H1 (cell line): Measurements from ENCODE around the gene PRCD. TPM values are rescaled to one million over a fixed set of nuclear protein-coding genes. Genes with fewer than 3 reads are reported as not detected.

Source experiments
- CTCF ChIA-PET: fragments of 300-600 bp; sonication (Branson Sonifier 250); formaldehyde crosslinking; loops from one replicate; lab custom pipeline; 2021; ENCODE audit not compliant: partially characterized antibody; lab: Charles Lee
- POLR2A ChIA-PET: fragments of 300-600 bp; sonication (Branson Sonifier 250); formaldehyde crosslinking; loops from one replicate; lab custom pipeline; 2021; ENCODE audit warnings: inconsistent platforms; ENCODE audit not compliant: partially characterized antibody; lab: Charles Lee
- DNase-seq, 2 experiments: peaks; one replicate each; pipeline versions ENCODE4 v3.0.0 to v3.0.0-alpha.2; 2010 to 2022; ENCODE audit warnings: low spot score in 2 of 2, low read depth in 1 of 2, mixed read lengths in 1 of 2
- FAIRE-seq: peaks from 2 replicates; lab custom pipeline; 2011; peaks lifted over from hg19 to GRCh38; lab: Jason Lieb, UNC
- H2AFZ ChIP-seq: 2 replicates; pipeline ENCODE4 v1.8.1; 2012; ENCODE audit warnings: low read length, inconsistent platforms
- H2AK5ac ChIP-seq: 2 replicates; pipeline ENCODE4 v1.6.1; 2013; ENCODE audit warnings: low read depth, low read length
- H2BK120ac ChIP-seq: replicated peaks from 2 replicates; pipeline ENCODE3; 2013; ENCODE audit warnings: low read depth, low read length, inconsistent platforms
- H2BK12ac ChIP-seq: 2 replicates; pipeline ENCODE4 v1.6.1; 2013; ENCODE audit warnings: low read depth, low read length
- H2BK15ac ChIP-seq: 2 replicates; pipeline ENCODE4 v1.6.1; 2013; ENCODE audit warnings: low read length
- H2BK20ac ChIP-seq: 2 replicates; pipeline ENCODE4 v1.6.1; 2013; ENCODE audit warnings: low read length
- H2BK5ac ChIP-seq: 2 replicates; pipeline ENCODE4 v1.6.1; 2013; ENCODE audit warnings: low read depth, low read length
- H3K14ac ChIP-seq: 2 replicates; pipeline ENCODE4 v1.6.1; 2013; ENCODE audit warnings: inconsistent platforms; ENCODE audit not compliant: insufficient read length
- H3K18ac ChIP-seq: 2 replicates; pipeline ENCODE4 v1.6.1; 2013; ENCODE audit warnings: low read length; ENCODE audit errors: extremely low read depth
- H3K23ac ChIP-seq: 2 replicates; pipeline ENCODE4 v1.6.1; 2013; ENCODE audit warnings: inconsistent platforms; ENCODE audit not compliant: insufficient read length
- H3K23me2 ChIP-seq: 2 replicates; pipeline ENCODE4 v1.6.1; 2013; ENCODE audit warnings: low read depth, low read length
- H3K27ac ChIP-seq: 2 replicates; pipeline ENCODE4 v1.6.1; 2011; ENCODE audit warnings: low read depth, low read length, inconsistent platforms
- H3K27me3 ChIP-seq, 4 experiments: replicated peaks in 1 of 4; 1 replicate in 1 of 4; 2 replicates in 3 of 4; pipeline versions ENCODE4 v1.6.1 to v1.8.1; 2011 to 2013; ENCODE audit warnings: low read length in 3 of 4, mild to moderate bottlenecking in 3 of 4, inconsistent platforms in 2 of 4, mixed read lengths in 2 of 4, moderate library complexity in 1 of 4; ENCODE audit not compliant: control insufficient read depth in 3 of 4, insufficient read depth in 3 of 4; ENCODE audit errors: extremely low read depth in 1 of 4
- H3K36me3 ChIP-seq, 4 experiments: 2 replicates each; pipeline versions ENCODE4 v1.6.1 to v1.8.1; 2011 to 2013; ENCODE audit warnings: mild to moderate bottlenecking in 4 of 4, low read length in 3 of 4, moderate library complexity in 2 of 4, control low read depth in 1 of 4, inconsistent platforms in 1 of 4; ENCODE audit not compliant: insufficient read depth in 4 of 4, control insufficient read depth in 2 of 4
- H3K4ac ChIP-seq: replicated peaks from 2 replicates; pipeline ENCODE3; 2013; ENCODE audit warnings: low read length, low read depth, mixed read lengths, inconsistent platforms; ENCODE audit not compliant: insufficient read length
- H3K4me1 ChIP-seq, 4 experiments: replicated peaks in 1 of 4; 1 replicate in 1 of 4; 2 replicates in 3 of 4; pipeline versions ENCODE4 v1.6.1 to v1.8.1; 2011 to 2013; ENCODE audit warnings: low read length in 3 of 4, inconsistent platforms in 2 of 4, mixed read lengths in 1 of 4; ENCODE audit not compliant: insufficient read depth in 4 of 4, control insufficient read depth in 3 of 4
- H3K4me2 ChIP-seq, 2 experiments: 2 replicates each; pipeline versions ENCODE4 v1.6.1 to v1.8.1; 2011 to 2013; ENCODE audit warnings: low read depth in 2 of 2, low read length in 2 of 2, control low read depth in 1 of 2, inconsistent platforms in 1 of 2, mild to moderate bottlenecking in 1 of 2; ENCODE audit not compliant: insufficient read depth in 1 of 2
- H3K4me3 ChIP-seq, 4 experiments: fragments of 200-600, 300-600 bp in 1 of 4; sonication (generic), shearing (Covaris generic), sonication (Bioruptor Twin) in 1 of 4; 2 replicates each; pipeline versions ENCODE4 v1.5.1 to v1.8.1; 2011 to 2016; ENCODE audit warnings: low read length in 4 of 4, low read depth in 3 of 4, control low read depth in 2 of 4, inconsistent platforms in 2 of 4, mild to moderate bottlenecking in 2 of 4, mixed read lengths in 1 of 4, moderate library complexity in 1 of 4; ENCODE audit not compliant: insufficient read depth in 2 of 4; ENCODE audit errors: extremely low read depth in 1 of 4
- H3K56ac ChIP-seq: replicated peaks from 2 replicates; pipeline ENCODE3; 2013; ENCODE audit warnings: low read depth, mild to moderate bottlenecking, mixed read lengths, low read length, inconsistent platforms; ENCODE audit not compliant: insufficient read length
- H3K79me1 ChIP-seq: 2 replicates; pipeline ENCODE4 v1.6.1; 2013; ENCODE audit warnings: low read depth, low read length, control low read depth
- H3K79me2 ChIP-seq, 2 experiments: 2 replicates each; pipeline versions ENCODE4 v1.6.1 to v1.8.1; 2012 to 2013; ENCODE audit warnings: low read length in 2 of 2, mild to moderate bottlenecking in 2 of 2, inconsistent platforms in 1 of 2; ENCODE audit not compliant: insufficient read depth in 2 of 2, control insufficient read depth in 1 of 2
- H3K9ac ChIP-seq, 4 experiments: replicated peaks in 1 of 4; 1 replicate in 1 of 4; 2 replicates in 3 of 4; pipeline versions ENCODE4 v1.6.1 to v1.8.1; 2011 to 2013; ENCODE audit warnings: low read depth in 3 of 4, low read length in 3 of 4, control low read depth in 2 of 4, mild to moderate bottlenecking in 2 of 4, moderate library complexity in 2 of 4, inconsistent platforms in 1 of 4; ENCODE audit errors: extremely low read depth in 1 of 4
- H3K9me3 ChIP-seq, 2 experiments: 2 replicates each; pipeline versions ENCODE4 v1.6.1 to v1.8.1; 2012 to 2013; ENCODE audit warnings: mild to moderate bottlenecking in 2 of 2, moderate library complexity in 2 of 2, control low read depth in 1 of 2, inconsistent platforms in 1 of 2, low read depth in 1 of 2, low read length in 1 of 2, mixed read lengths in 1 of 2; ENCODE audit not compliant: insufficient read depth in 2 of 2
- H4K20me1 ChIP-seq, 2 experiments: replicated peaks in 1 of 2; 2 replicates each; pipeline versions ENCODE3 to v1.8.1; 2011 to 2013; ENCODE audit warnings: inconsistent platforms in 2 of 2, low read length in 2 of 2, mild to moderate bottlenecking in 1 of 2; ENCODE audit not compliant: insufficient read depth in 2 of 2, control insufficient read depth in 1 of 2
- H4K5ac ChIP-seq: 2 replicates; pipeline ENCODE4 v1.6.1; 2013; ENCODE audit warnings: low read length, low read depth, mixed read lengths, inconsistent platforms; ENCODE audit not compliant: insufficient read length
- H4K8ac ChIP-seq: 2 replicates; pipeline ENCODE4 v1.8.0; 2013; ENCODE audit warnings: mild to moderate bottlenecking, moderate library complexity, low read length, inconsistent platforms; ENCODE audit not compliant: insufficient read depth; ENCODE audit errors: extremely low read depth
- H4K91ac ChIP-seq: replicated peaks from 2 replicates; pipeline ENCODE3; 2013; ENCODE audit warnings: low read length, mixed read lengths, inconsistent platforms; ENCODE audit not compliant: insufficient read length
- CHD2 ChIP-seq: IDR thresholded peaks from 2 replicates; pipeline ENCODE4 v1.6.1; 2012; ENCODE audit warnings: low read length, improper control_type of control experiment
- CTCF ChIP-seq, 3 experiments: IDR thresholded peaks; 1 replicate in 2 of 3; 2 replicates in 1 of 3; pipeline versions ENCODE4 v1.5.1 to v1.6.1; 2011; ENCODE audit warnings: low read length in 3 of 3, mild to moderate bottlenecking in 3 of 3, inconsistent platforms in 2 of 3, low read depth in 1 of 3, moderate library complexity in 1 of 3; ENCODE audit not compliant: insufficient read depth in 1 of 3; ENCODE audit errors: control extremely low read depth in 1 of 3
- EZH2 ChIP-seq: fragments of 200-600 bp; sonication (generic); IDR thresholded peaks from 2 replicates; pipeline ENCODE4 v1.7.1; 2012; ENCODE audit warnings: low read depth, mild to moderate bottlenecking, moderate library complexity, low read length, inconsistent platforms; ENCODE audit not compliant: severe bottlenecking
- MAFK ChIP-seq: IDR thresholded peaks from 2 replicates; pipeline ENCODE4 v1.6.1; 2012; ENCODE audit warnings: low read depth, mild to moderate bottlenecking, improper control_type of control experiment, low read length
- RAD21 ChIP-seq, 2 experiments: IDR thresholded peaks in 1 of 2; conservative IDR thresholded peaks in 1 of 2; 2 replicates each; pipeline ENCODE4 v1.6.1; 2011; ENCODE audit warnings: low read depth in 2 of 2, low read length in 2 of 2, improper control_type of control experiment in 1 of 2, inconsistent platforms in 1 of 2, mild to moderate bottlenecking in 1 of 2, moderate library complexity in 1 of 2
- SP2 ChIP-seq: IDR thresholded peaks from 2 replicates; pipeline ENCODE4 v1.6.1; 2012; ENCODE audit warnings: mild to moderate bottlenecking, low read length, inconsistent platforms
- WGBS, 2 experiments: shearing (Covaris generic) in 1 of 2; methylation state at CpG; one replicate each; pipeline versions ENCODE4 v1.1.6 to v1.1.7; 2013 to 2015; ENCODE audit warnings: low lambda C conversion rate in 2 of 2, mixed read lengths in 2 of 2, inconsistent platforms in 1 of 2, low coverage in 1 of 2, missing lambda C conversion rate in 1 of 2; ENCODE audit not compliant: insufficient replicate concordance in 2 of 2, insufficient coverage in 1 of 2, insufficient read length in 1 of 2; ENCODE audit errors: extremely low coverage in 1 of 2, missing lambda C conversion rate in 1 of 2; 5-methylcytosine and 5-hydroxymethylcytosine counted together
- polyA plus RNA-seq, 7 experiments: library from polyadenylated mRNA; depleted of rRNA in 3 of 7; stranded (reverse) in 5 of 7; unstranded in 2 of 7; fragments of >200 nt in 5 of 7; fragments of 200-250 nt in 2 of 7; gene quantifications; 1 replicate in 5 of 7; 2 replicates in 1 of 7; 4 replicates in 1 of 7; pipeline versions ENCODE4 v1.2.1 to v1.2.3, GENCODE V29; 2011 to 2013; ENCODE audit warnings: missing spikeins in 2 of 7, mixed read lengths in 2 of 7
- total RNA-seq: library from RNA; stranded (reverse); fragmentation: NEBNext Ultra II Directional; extraction: Animal tissue kit (Norgen Biotek cat#: 25700); gene quantifications from 2 replicates; pipeline ENCODE4 v1.2.1, GENCODE V29; 2021

The PRCD gene
- total and polyA plus RNA-seq, 2 of the 8 experiments (the other 6 are each of a cell fraction or from before 2014, with no cell fraction given): 0.77 to 2.1 TPM

GRCh38 chr17:76506408-76507345 lies 33.2 kb upstream of the PRCD start:
- no peak overlapping the region for H3K27ac ChIP-seq
- no peak overlapping the region for H2AK5ac ChIP-seq
- peak overlapping the region in 1 of 4 experiments; percentile 40; a peak in 2 of 8 replicates for H3K4me3 ChIP-seq
- H3K23me2 ChIP-seq: no peaks in the 10 kb centered on the region
- H3K4ac ChIP-seq: peak overlapping the region; percentile 16
- no peak overlapping the region for H3K23ac ChIP-seq
- no peaks in the 10 kb centered on the region for H3K79me2 ChIP-seq
- peak overlapping the region; percentile 97 for H2AFZ ChIP-seq
- no peaks in the 10 kb centered on the region for H4K20me1 ChIP-seq
- H2BK5ac ChIP-seq: peak overlapping the region; percentile 63; the same call in 1 of the 2 replicates
- no peak overlapping the region for H3K18ac ChIP-seq
- ChIA-PET CTCF (interaction anchor here (0.6 to 20.2 kb wide), 37 partner anchors 8 to 901 kb away, joined by 3 to 446 read pairs (median 6); partner anchors contain the start of gene AANAT), POLR2A (interaction anchor here (1.3 kb wide), 1 partner anchor 60 kb away, joined by 3 read pairs; no protein-coding TSS in a partner anchor)
- no peak overlapping the region; the same call in 1 of the 2 replicates for H2BK20ac ChIP-seq
- peak overlapping the region; percentile 91; the same call in 1 of the 2 replicates for H2BK12ac ChIP-seq
- peak overlapping the region; percentile 100; the same call in 1 of the 2 replicates for H2BK15ac ChIP-seq
- H3K9me3 ChIP-seq: no peaks in the 10 kb centered on the region
- H3K14ac ChIP-seq: no peak overlapping the region
- no peak overlapping the region for H3K9ac ChIP-seq
- 33% methylated on average over 24 of the region's 24 CpGs; no CpG with 5 or more reads in 1 of the 2 experiments for WGBS, 2 experiments
- FAIRE-seq (no peak), DNase-seq (peak; percentile 56 to 99)
- peaks cover 0 to 6% (median 4%) of the 10 kb centered on the region in 4 experiments; a peak in 5 of 7 replicates for H3K27me3 ChIP-seq
- 0 out of 2 replicates have a peak overlapping the region, but pooled peaks have one; percentile 7 for H4K8ac ChIP-seq
- H3K36me3 ChIP-seq: no peaks in the 10 kb centered on the region
- H4K5ac ChIP-seq: no peak overlapping the region
- peak overlapping the region in 1 of 2 experiments; percentile 36; a peak in 1 of 4 replicates for H3K4me2 ChIP-seq
- peaks cover 4 to 9% (median 6%) of the 10 kb centered on the region in 4 experiments for H3K4me1 ChIP-seq
- H2BK120ac ChIP-seq: peak overlapping the region; percentile 65
- no peak overlapping the region for H3K56ac ChIP-seq
- no peaks in the 10 kb centered on the region for H3K79me1 ChIP-seq
- H4K91ac ChIP-seq: peak overlapping the region; percentile 93
- TF ChIP-seq CTCF (IDR thresholded peaks at IDR 0.05; ENCODE audit: control extremely low read depth in 1 of 3, insufficient read depth in 1 of 3, low read depth in 1 of 3, low read length in 3 of 3): peak; percentile 92 to 98 (median 93)
- peak; percentile 23 for TF ChIP-seq EZH2
- TF ChIP-seq SP2: no peak
- peak; percentile 96 to 97 for TF ChIP-seq RAD21 (IDR thresholded peaks at IDR 0.05 in 1 of 2, conservative IDR thresholded peaks at IDR 0.05 in 1 of 2; ENCODE audit: low read depth in 2 of 2, low read length in 2 of 2)
- TF ChIP-seq MAFK: no peak
- 0 out of 2 replicates have a peak, but pooled peaks have one; percentile 15 for TF ChIP-seq CHD2
